Activated T-cell treated with anti-CD3 and anti-CD28 coated beads for 48 hours (primary cell): Measurements from ENCODE around the gene RBL2.
"Not testable (repeated sequence)": the region's sequence is repeated elsewhere in the genome, so short reads cannot be mapped to it uniquely, and the experiment has no call there.

ENCODE experiments used
- DNase-seq: peaks from one replicate; pipeline ENCODE4 v3.0.0-alpha.2; 2020; ENCODE audit warnings: low read depth

RBL2 gene

GRCh38 chr16:53434377-53435065 is at the start of gene RBL2:
Gene RBL2 (plus strand): TSS chr16:53434471. CDS start chr16:53434557, 86 bp downstream.
- peak; percentile 80 for DNase-seq

DNA sequence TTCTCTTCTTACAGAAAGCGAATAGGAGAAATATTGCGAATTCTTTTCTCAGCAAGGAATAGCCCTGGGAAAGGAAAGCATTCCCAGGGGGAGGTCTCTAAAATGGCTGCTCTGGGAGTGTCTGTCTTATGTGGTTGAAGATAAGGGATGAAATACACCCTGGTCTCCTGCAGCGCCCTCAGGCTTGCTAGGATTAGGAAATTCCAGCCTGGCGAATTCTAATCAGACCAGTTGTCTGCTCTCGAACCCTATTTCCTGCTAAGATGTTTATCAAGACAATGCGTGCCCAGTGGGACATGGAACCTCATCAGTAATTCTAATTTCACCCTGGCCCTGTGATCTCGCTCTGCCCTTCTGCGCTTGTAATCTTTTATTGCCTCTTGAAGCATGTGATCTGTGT is 49.7 kb upstream of the RBL2 start:
- DNase-seq = not testable (repeated sequence)

DNA sequence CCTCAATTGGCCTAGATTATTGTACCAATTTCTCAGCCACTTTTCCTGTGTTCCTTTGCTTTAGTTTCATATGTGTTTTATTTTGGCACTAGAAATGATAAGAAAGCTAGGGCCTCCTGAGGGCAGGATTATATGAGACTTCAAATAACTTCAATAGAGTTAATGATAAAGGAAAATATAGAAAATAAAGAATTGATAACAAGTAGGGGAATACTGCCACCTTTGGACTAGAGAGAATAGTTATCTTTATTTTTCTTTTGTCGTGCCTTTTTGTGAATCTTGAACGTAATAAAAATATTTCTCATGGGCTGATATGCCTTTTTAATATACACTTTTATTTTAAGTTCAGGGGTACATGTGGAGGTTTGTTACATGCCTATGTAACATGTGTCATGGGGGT is 29.3 kb upstream of the RBL2 start:
- DNase-seq = no peak

DNA sequence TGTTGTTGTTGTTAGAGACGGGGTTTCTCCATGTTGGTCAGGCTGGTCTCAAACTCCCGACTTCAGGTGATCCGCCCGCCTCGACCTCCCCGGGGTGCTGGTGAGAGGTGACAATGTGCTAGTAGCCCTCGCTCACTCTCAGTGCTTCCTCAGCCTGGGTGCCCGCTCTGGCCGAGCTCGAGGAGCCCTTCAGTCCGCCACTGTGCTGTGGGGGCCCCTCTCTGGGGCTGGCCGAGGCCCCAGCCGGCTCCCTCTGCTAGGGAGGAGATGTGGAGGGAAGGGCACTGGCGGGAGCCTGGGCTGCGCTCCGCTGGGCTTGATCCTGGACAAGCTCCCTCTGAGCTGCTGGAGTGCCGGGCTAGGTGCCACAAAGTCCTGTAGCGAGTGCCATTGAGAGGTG is 21.7 kb upstream of the RBL2 start:
- DNase-seq = no peak

DNA sequence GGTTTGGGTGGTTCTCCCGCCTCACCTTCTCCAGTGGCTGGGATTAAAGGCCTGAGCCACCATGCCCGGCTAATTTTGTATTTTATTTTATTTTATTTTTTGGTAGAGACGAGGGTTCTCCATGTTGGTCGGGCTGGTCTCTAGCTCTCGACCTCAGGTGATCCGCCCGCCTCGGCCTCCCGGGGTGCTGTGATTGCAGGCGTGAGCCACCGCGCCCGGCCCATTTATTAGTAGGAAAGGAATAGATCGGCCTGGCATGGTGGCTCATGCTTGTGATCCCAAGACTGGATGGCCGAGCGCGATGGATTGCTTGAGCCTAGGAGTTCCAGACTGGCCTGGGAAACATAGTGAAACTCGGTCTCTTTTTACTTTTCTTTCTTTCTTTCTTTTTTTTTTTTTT is 20.4 kb upstream of the RBL2 start:
- DNase-seq = no peak

DNA sequence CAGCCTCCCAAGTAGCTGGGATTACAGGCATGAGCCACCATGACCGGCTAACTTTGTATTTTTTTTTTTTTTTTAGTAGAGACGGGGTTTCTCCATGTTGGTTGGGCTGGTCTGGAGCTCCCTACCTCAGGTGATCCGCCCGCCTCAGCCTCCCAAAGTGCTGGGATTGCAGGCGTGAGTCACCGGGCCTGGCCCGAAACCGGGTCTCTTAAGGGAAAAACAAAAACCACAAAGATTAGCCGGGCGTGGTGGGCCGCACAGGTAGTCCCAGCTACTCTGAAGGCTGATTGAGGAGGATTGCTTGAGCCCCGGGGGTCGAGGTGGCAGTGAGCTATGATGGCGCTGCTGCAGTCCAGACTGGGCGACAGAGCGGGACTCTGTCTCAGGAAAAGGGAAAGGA is 19.9 kb upstream of the RBL2 start:
- DNase-seq = no peak

DNA sequence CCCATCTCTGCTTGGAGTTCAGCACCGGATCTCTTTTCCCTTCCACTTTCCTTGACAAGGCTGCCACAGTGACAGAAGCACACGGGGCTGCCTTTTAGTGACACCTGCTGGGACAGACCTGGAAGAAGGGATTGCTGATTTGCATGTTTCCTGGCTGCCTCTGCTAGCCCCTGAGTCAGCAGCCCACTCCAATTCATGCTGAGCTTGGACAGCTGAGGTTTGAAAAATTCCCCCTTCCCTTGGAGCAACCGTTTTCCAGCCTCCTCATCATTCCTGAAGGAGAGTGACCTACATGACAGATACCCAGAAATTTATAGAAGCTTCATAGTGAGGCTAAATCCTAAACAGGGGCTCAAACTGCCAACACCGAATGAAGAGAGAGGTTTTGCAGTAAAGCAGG is 18.8 kb upstream of the RBL2 start:
- DNase-seq = no peak

DNA sequence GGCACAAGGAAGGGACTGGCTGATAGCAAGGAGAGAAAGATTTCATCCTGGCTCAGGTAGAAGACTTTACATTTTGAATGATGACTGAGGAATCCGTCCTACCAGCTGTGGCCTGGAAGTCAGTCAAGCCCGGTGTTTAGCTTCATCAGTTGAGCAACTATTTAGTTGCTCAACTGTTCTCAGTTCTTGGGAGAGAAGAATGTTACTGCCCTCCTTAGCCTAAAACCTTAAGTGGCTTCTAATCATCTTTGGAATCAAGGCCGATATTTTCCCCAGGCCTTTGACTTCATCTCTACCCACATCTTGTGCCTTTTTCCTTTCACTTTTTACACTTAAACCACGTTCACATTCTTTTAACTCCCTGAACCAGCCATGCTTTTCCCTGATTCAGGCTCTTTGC is 17.3 kb upstream of the RBL2 start:
- DNase-seq = no peak

DNA sequence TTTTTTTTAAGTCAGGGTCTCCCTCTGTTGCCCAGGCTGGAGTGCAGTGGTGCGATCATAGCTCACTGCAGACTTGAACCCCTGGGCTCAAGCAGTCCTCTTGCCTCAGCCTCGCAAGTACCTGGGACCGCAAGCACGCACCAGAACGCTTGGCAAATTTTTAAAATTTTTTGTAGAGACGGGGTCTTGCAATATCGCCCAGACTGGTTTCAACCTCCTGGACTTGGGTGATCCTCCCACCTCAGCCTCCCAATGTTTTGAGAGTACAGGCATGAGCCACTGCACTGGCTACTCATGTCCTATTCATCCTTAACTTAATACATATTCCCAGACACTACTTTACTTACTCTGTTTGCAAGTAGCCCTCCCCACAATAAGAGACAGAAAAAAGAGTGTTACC is 16.3 kb upstream of the RBL2 start:
- no peak for DNase-seq

- not testable (repeated sequence) for DNase-seq
Measured at GRCh38 chr16:53419383-53419709, 14.9 kb upstream of the RBL2 start.

- no peak for DNase-seq
Measured at GRCh38 chr16:53421248-53421647, 13.0 kb upstream of the RBL2 start.

DNA sequence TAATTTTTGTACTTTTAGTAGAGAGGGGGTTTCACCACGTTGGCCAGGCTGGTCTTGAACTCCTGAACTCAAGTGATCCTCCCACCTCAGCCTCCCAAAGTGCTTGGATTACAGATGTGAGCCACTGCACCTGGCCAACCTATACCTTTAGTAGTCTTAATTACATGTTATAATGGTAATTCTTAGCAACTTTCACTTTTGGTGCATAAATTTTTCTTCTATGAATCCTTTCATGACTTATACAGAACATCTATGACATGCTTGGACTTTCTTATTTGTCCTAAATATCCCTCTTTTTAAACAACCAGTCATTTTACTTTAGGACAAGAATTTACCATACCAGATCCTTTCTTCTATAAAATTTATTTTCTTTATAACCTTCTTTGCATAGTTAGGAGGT is 10.3 kb upstream of the RBL2 start:
- not testable (repeated sequence) for DNase-seq

GRCh38 chr16:53428681-53429080 is 5.6 kb upstream of the RBL2 start:
- no peak for DNase-seq

DNA sequence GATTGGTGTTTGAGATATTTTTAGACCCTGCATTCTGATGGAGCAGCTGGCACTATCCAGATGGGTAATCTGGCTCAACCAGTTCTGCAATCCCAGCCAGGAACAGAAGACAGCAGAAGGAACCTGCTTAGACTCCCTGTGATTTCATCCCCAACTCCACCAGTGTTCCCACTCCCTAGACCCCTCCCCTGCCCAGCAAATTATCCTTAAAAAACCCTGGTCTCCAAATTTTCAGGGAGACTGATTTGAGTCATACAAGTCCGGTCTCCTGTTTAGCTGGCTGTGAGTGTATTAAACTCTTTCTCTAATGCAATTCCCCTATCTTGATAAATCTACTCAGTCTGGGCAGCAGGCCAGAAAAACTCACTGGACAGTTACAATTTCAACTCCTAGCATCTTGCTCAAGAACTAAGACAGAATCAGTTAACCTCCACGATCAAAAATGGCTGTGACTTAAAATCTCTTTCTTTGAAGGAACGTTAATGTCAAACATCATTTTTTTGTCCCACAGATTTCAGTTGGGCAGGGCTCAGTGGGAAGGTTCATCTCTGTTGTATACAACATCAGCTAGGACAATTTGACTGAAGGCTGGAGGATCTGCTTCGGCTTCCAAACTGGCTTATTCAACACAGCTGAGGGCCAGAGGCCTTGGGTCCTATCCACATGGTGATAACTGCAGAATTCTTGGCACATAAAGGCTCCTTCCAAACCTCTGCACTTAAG is 4.9 kb upstream of the RBL2 start:
- no peak for DNase-seq

GRCh38 chr16:53430363-53430762 is 3.9 kb upstream of the RBL2 start:
- DNase-seq = no peak

DNA sequence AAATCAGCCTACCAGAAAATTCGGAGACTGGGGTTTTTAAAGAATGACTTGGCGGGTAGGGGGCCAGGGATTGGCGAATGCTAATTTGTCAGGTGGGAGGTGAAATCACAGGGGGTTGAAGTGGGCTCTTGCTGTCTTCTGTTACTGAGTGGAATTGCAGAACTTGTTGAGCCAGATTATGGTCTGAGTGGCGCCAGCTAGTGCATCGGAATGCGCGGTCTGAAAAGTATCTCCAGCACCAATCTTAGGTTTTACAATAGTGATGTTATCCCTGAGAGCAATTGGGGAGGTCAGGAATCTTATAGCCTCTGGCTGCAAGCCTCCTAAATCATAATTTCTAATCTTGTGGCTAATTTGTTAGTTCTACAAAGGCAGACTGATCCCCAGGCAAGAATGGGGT is 762 bp upstream of the RBL2 start:
- DNase-seq = no peak

DNA sequence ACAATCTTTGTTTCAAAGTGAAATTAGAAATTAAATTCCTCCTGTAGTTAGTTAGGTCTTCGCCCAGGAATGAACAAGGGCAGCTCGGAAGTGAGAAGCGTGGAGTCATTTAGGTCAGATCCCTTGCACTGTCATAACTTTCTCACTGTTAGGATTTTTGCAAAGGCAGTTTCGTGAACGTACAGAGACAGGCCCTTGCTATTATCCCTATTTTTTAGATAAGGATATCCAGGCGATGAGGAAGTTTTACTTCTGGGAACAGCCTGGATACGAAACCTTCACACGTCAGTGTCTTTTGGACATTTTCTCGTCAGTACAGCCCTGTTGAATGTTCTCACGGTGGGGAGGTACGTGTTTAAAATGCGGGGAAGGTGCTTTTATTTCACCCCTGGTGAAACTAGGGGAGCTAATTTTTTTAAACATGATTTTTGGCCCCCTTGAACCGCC is 318 bp upstream of the RBL2 start:
- no peak for DNase-seq

GRCh38 chr16:53435066-53435688 is 906 bp downstream of the RBL2 start:
- DNase-seq = peak; percentile 33

DNA sequence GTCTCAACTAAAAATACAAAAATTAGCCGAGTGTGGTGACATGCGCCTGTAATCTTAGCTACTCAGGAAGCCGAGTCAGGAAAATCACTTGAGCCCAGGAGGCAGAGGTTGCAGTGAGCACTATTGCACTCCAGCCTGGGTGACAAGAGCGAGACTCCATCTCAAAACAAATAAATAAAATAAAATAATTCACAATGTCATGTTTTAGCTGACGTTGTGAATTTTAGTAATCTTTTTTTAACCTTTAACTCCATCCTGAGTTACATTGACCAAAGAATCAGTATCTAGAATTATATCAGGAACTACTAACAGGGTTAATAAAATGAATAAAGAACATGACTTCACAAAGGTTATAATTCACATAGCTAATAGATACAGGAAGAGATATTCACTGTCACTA is 5.9 kb downstream of the RBL2 start:
- no peak for DNase-seq

- DNase-seq = no peak
Measured at GRCh38 chr16:53445534-53445933, 11.3 kb downstream of the RBL2 start.

GRCh38 chr16:53446090-53446489 is 11.8 kb downstream of the RBL2 start:
- no peak for DNase-seq

GRCh38 chr16:53449816-53450517 is 15.7 kb downstream of the RBL2 start:
- DNase-seq = no peak

DNA sequence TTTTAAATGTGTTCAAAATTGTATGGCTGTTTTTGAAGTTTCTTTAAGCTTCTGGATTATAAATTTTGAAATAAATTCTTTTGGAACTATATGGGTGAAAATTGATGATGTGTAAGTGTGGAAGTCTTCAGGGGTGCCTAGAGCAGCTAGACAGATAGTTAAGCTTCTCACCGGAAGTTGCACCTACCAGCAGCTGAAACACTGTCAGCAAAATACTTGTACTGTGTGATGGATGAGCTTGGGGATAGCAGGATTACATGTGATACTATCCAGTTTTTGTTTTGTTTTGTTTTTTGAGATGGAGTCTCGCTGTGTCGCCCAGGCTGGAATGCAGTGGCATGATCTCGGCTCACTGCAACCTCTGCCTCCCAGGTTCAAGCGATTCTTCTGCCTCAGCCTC is 19.7 kb downstream of the RBL2 start:
- no peak for DNase-seq
